Fibroblast of lung (primary cell): Measurements from ENCODE around the gene TSEN2. TPM values are rescaled to one million over a fixed set of nuclear protein-coding genes. Genes with fewer than 3 reads are reported as not detected.

Experiments
- DNase-seq, 2 donors: peaks; one replicate each; pipeline versions ENCODE4 v3.0.0 to v3.0.0-alpha.2; 2010; ENCODE audit warnings: low read depth in 2 of 2
- H2AFZ ChIP-seq: 2 replicates; pipeline ENCODE4 v1.5.1; 2012; ENCODE audit warnings: low read length, control low read depth, inconsistent platforms
- H3K27ac ChIP-seq: 2 replicates; pipeline ENCODE4 v1.5.1; 2011; ENCODE audit warnings: low read length, control low read depth; ENCODE audit not compliant: insufficient read depth
- H3K27me3 ChIP-seq: 2 replicates; pipeline ENCODE4 v1.5.1; 2011; ENCODE audit warnings: mild to moderate bottlenecking, low read length; ENCODE audit not compliant: control insufficient read depth, insufficient read depth
- H3K36me3 ChIP-seq: 2 replicates; pipeline ENCODE4 v1.5.1; 2011; ENCODE audit warnings: low read length; ENCODE audit not compliant: control insufficient read depth, insufficient read depth
- H3K4me1 ChIP-seq: 2 replicates; pipeline ENCODE4 v1.5.1; 2011; ENCODE audit warnings: low read length; ENCODE audit not compliant: control insufficient read depth, insufficient read depth; ENCODE audit errors: extremely low read depth
- H3K4me2 ChIP-seq: 2 replicates; pipeline ENCODE4 v1.5.1; 2011; ENCODE audit warnings: low read length, control low read depth; ENCODE audit not compliant: insufficient read depth; ENCODE audit errors: extremely low read depth
- H3K4me3 ChIP-seq, 4 experiments: fragments of 200-600 bp in 1 of 4; sonication (generic) in 1 of 4; replicated peaks in 1 of 4; 2 replicates each; pipeline ENCODE4 v1.5.1; 2011 to 2016; ENCODE audit warnings: low read length in 4 of 4, low read depth in 3 of 4, mild to moderate bottlenecking in 3 of 4, control low read depth in 2 of 4, inconsistent platforms in 1 of 4, mixed read lengths in 1 of 4; ENCODE audit not compliant: insufficient read depth in 1 of 4; ENCODE audit errors: control extremely low read depth in 1 of 4
- H3K79me2 ChIP-seq: 2 replicates; pipeline ENCODE4 v1.5.1; 2012; ENCODE audit warnings: mild to moderate bottlenecking, low read length, inconsistent platforms; ENCODE audit not compliant: control insufficient read depth, insufficient read depth
- H3K9ac ChIP-seq: 2 replicates; pipeline ENCODE4 v1.5.1; 2011; ENCODE audit warnings: mild to moderate bottlenecking, low read length, control low read depth; ENCODE audit not compliant: insufficient read depth
- H3K9me3 ChIP-seq: 2 replicates; pipeline ENCODE4 v1.5.1; 2012; ENCODE audit warnings: low read depth, low read length; ENCODE audit not compliant: control insufficient read depth, insufficient read depth
- H4K20me1 ChIP-seq: 2 replicates; pipeline ENCODE4 v1.5.1; 2011; ENCODE audit warnings: low read length; ENCODE audit not compliant: control insufficient read depth, insufficient read depth; ENCODE audit errors: extremely low read depth
- CTCF ChIP-seq, 2 donors: IDR thresholded peaks in 1 of 2; conservative IDR thresholded peaks in 1 of 2; 1 replicate in 1 of 2; 2 replicates in 1 of 2; pipeline ENCODE4 v1.5.1; 2011 to 2012; ENCODE audit warnings: low read length in 2 of 2, control low read depth in 1 of 2, inconsistent platforms in 1 of 2, low read depth in 1 of 2, mild to moderate bottlenecking in 1 of 2
- EZH2 ChIP-seq: IDR thresholded peaks from 2 replicates; pipeline ENCODE4 v1.5.1; 2012; ENCODE audit warnings: low read length, control low read depth, mild to moderate bottlenecking; ENCODE audit errors: missing control alignments
- polyA plus RNA-seq, 2 donors: library from polyadenylated mRNA; depleted of rRNA in 1 of 2; stranded (reverse) in 1 of 2; unstranded in 1 of 2; fragments of >200 nt; gene quantifications; 2 replicates each; pipeline ENCODE4 v1.2.1, GENCODE V29; 2011 to 2012; ENCODE audit warnings: missing spikeins in 1 of 2
- total RNA-seq: library from RNA; depleted of rRNA; stranded (reverse); fragments of >200 nt; gene quantifications from 2 replicates; pipeline ENCODE4 v1.2.1, GENCODE V29; 2014

The TSEN2 gene
- total and polyA plus RNA-seq, 2 donors (not counting 1 experiment from before 2014, with no cell fraction given) = 9.8 to 14.4 TPM

DNA sequence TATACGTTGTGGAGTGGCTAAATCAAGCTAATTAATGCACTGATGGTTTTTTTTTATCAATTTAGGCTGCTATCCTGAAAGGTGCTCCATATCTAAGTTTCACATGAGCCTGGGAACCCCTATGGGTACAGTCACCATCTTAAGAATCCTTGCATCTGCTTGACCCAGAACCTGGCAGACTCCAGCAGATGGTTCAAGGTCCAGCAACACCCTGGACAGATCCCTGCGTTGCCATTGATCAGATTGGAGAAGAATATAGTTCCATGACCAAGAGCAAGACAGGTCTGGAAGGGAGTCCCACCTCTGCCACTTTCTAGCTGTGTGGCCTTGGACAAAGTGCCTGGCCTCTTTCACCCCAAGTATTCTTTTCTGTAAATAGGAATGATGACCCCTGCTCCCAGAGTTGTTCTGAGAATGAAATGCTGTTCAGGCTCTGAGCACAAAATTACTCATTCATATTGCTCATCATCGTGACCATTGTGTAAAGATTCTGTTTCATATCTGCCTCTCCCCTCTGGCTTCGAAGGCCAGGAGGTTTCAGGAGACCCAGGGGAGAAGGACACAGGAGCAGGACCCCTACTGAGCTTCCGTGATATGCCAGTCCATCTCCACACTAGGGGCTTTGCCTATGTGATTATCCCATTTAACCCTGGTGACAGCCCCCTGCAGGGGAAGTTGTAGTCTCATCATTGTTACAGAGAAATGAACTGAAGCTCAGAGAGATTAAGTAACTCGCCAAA lies 30.0 kb upstream of the TSEN2 start:
- Histone ChIP-seq H2AFZ (no peak overlapping the region), H3K4me3 (no peak overlapping the region), H3K4me2 (no peak overlapping the region), H3K9ac (no peak overlapping the region), H3K27me3 (peaks cover 3% of the 10 kb centered on the region), H3K36me3 (no peaks in the 10 kb centered on the region), H3K9me3 (no peaks in the 10 kb centered on the region), H3K4me1 (peaks cover 8% of the 10 kb centered on the region), H3K27ac (no peak overlapping the region), H4K20me1 (no peaks in the 10 kb centered on the region), H3K79me2 (no peaks in the 10 kb centered on the region)
- TF ChIP-seq EZH2 = no peak
- DNase-seq = no peak

- H4K20me1 ChIP-seq = no peaks in the 10 kb centered on the region
- no peak overlapping the region for H3K4me2 ChIP-seq
- DNase-seq = no peak
- TF ChIP-seq EZH2 (no peak), CTCF (conservative IDR thresholded peaks at IDR 0.05 in 1 of 2, IDR thresholded peaks at IDR 0.05 in 1 of 2; ENCODE audit: low read depth in 1 of 2, low read length in 2 of 2) (no peak)
- peaks cover 5% of the 10 kb centered on the region for H3K27me3 ChIP-seq
- H3K79me2 ChIP-seq = no peaks in the 10 kb centered on the region
- no peak overlapping the region for H3K9ac ChIP-seq
- no peaks in the 10 kb centered on the region for H3K36me3 ChIP-seq
- H3K27ac ChIP-seq = no peak overlapping the region
- H2AFZ ChIP-seq = no peak overlapping the region
- H3K4me3 ChIP-seq = no peak overlapping the region
- peaks cover 8% of the 10 kb centered on the region for H3K4me1 ChIP-seq
- no peaks in the 10 kb centered on the region for H3K9me3 ChIP-seq
Observed at GRCh38 chr3:12454816-12455121, 29.5 kb upstream of the TSEN2 start.

DNA sequence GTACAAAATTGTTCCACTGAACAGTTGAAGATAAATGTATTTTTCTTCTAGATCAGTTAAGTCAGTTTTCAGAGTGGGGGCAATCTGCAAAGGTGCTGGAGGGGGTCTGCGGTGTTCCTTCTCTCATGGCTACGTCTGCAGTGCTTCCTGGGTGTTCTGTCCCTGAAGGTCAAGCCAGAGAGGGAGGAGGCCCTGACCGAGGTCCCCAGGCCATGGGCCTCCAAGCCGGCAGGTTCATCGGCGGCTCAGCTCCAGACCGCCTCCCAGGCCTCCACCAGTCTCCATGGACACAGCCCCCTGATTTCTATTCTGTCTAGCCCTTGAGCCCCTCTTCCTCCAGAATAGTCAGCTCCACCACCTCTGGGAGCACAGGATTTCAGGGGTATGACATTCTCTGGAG lies 28.5 kb upstream of the TSEN2 start:
- no peak for DNase-seq
- H3K36me3 ChIP-seq = no peaks in the 10 kb centered on the region
- H4K20me1 ChIP-seq = no peaks in the 10 kb centered on the region
- no peak overlapping the region for H3K4me3 ChIP-seq
- no peak overlapping the region for H2AFZ ChIP-seq
- peaks cover 8% of the 10 kb centered on the region for H3K4me1 ChIP-seq
- no peaks in the 10 kb centered on the region for H3K79me2 ChIP-seq
- H3K27ac ChIP-seq = no peak overlapping the region
- peaks cover 5% of the 10 kb centered on the region for H3K27me3 ChIP-seq
- H3K4me2 ChIP-seq = no peak overlapping the region
- no peak for TF ChIP-seq EZH2
- no peak for TF ChIP-seq CTCF (conservative IDR thresholded peaks at IDR 0.05 in 1 of 2, IDR thresholded peaks at IDR 0.05 in 1 of 2; ENCODE audit: low read depth in 1 of 2, low read length in 2 of 2)
- no peak overlapping the region for H3K9ac ChIP-seq
- H3K9me3 ChIP-seq = no peaks in the 10 kb centered on the region
